Spinal cord (tissue), 10 donors: ENCODE data around the gene UVRAG. TPM values are rescaled to one million over a fixed set of nuclear protein-coding genes. Genes with fewer than 3 reads are reported as not detected.
"Not testable (repeated sequence)": the region's sequence is repeated elsewhere in the genome, so short reads cannot be mapped to it uniquely, and the experiment has no call there.

Experiments
- DNase-seq, 6 donors: peaks; one replicate each; pipeline versions ENCODE4 v3.0.0 to v3.0.0-alpha.2; 2013 to 2015; ENCODE audit warnings: low spot score in 6 of 6, low read depth in 4 of 6
- H3K27ac ChIP-seq: one replicate; pipeline ENCODE4 v1.5.1; 2013; ENCODE audit warnings: low read depth, low read length, control low read depth
- H3K27me3 ChIP-seq: one replicate; pipeline ENCODE4 v1.6.1; 2013; ENCODE audit warnings: low read length; ENCODE audit not compliant: control insufficient read depth, insufficient read depth
- H3K36me3 ChIP-seq: one replicate; pipeline ENCODE4 v1.6.1; 2013; ENCODE audit warnings: low read length; ENCODE audit not compliant: control insufficient read depth, insufficient read depth
- H3K4me1 ChIP-seq: one replicate; pipeline ENCODE4 v1.6.1; 2013; ENCODE audit warnings: low read length; ENCODE audit not compliant: control insufficient read depth, insufficient read depth
- H3K4me3 ChIP-seq: one replicate; pipeline ENCODE4 v1.5.1; 2013; ENCODE audit warnings: low read depth, low read length, control low read depth
- H3K9me3 ChIP-seq: one replicate; pipeline ENCODE4 v1.6.1; 2013; ENCODE audit warnings: low read length; ENCODE audit not compliant: control insufficient read depth, insufficient read depth
- WGBS: methylation state at CpG from one replicate; pipeline ENCODE4 v1.1.5; 2013; ENCODE audit warnings: missing lambda C conversion rate; ENCODE audit not compliant: insufficient coverage; 5-methylcytosine and 5-hydroxymethylcytosine counted together
- polyA plus RNA-seq, 2 donors: library from polyadenylated mRNA; unstranded; fragments of 120-200 nt; gene quantifications; one replicate each; pipeline ENCODE4 v1.2.1, GENCODE V29; 2013; ENCODE audit not compliant: insufficient read length in 2 of 2
- total RNA-seq, 2 donors: library from RNA; depleted of rRNA in 1 of 2; stranded (reverse); fragments of 120-200 nt in 1 of 2; fragments of >200 nt in 1 of 2; gene quantifications; one replicate each; pipeline versions ENCODE4 v1.2.3 to v1.2.4, GENCODE V29; 2013 to 2014
- donor health status: healthy.

UVRAG gene
- total and polyA plus RNA-seq, 4 donors: 17.8 to 40.8 (median 22.3) TPM

DNA sequence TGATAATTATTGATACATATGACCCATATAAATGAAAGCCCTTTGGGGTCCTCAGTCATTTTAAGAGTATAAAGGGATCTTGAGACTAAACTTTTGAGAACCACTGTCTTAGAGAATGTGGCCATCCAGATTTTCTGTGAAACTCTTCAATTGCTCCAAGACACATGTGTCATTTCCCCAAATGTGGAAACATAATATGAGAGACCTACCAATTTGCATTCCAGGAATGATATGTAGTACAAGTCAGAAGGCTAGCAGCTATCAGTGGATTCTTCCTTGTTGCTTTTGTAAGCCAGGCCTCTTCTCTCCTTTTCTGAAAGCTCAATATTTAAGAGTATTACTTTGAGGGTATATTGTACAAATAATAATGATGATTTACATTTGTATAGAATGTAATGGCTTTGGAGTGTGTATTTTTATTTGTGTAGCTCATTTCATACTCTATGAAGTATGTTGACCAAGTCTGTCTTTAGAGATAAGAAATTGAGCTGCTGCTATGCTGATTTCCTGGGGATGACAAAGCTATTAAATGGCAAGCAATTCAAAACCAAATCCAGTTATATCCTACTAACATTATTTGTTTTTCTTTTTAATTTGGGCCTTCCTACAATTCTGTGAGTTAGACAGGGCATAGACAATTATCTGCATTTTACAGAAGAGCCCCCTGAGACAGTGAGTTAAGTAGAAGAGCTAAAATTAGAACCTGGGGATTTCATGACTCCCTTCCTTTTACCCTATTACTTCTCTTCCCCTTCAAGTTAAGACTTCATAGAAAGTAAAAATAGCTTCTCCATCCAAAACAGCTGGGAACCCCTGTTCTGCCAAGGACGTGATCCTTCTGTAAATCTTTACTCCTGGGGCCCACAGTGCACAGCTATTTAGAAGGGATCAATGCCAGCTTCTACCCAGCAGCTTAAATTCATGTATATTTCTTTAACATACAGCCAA lies 259.4 kb downstream of the UVRAG start:
- WGBS: 33% methylated on average over 1 of the region's 1 CpG
- Histone ChIP-seq H3K36me3 (no peaks in the 10 kb centered on the region), H3K27me3 (no peaks in the 10 kb centered on the region), H3K9me3 (no peaks in the 10 kb centered on the region), H3K4me3 (no peak overlapping the region), H3K4me1 (no peaks in the 10 kb centered on the region), H3K27ac (peak overlapping the region; percentile 45)
- DNase-seq: peak in 2 of 6 donors; percentile 33 to 66

DNA sequence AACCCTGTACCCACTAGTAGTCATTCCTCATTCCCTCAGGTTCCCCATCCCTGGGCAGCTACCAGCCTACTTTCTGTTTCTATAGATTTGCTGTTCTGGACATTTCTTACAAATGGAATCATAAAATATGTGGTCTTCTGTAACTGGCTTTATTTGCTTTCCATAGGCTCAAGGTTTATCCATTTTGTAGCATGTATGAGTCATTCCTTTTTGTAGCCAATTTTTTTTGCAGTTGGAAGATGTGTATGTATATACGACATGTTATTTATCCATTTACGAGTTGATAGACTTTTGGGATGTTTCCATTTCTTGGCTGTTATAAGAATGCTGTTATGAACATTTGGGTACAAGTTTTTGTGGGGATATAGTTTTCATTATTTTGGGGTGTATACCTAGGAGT lies 260.7 kb downstream of the UVRAG start:
- Histone ChIP-seq H3K4me3 (no peak overlapping the region), H3K4me1 (no peaks in the 10 kb centered on the region), H3K36me3 (no peaks in the 10 kb centered on the region), H3K27ac (no peak overlapping the region), H3K9me3 (no peaks in the 10 kb centered on the region), H3K27me3 (no peaks in the 10 kb centered on the region)
- no peak for DNase-seq
- 100% methylated on average over 2 of the region's 2 CpGs for WGBS

DNA sequence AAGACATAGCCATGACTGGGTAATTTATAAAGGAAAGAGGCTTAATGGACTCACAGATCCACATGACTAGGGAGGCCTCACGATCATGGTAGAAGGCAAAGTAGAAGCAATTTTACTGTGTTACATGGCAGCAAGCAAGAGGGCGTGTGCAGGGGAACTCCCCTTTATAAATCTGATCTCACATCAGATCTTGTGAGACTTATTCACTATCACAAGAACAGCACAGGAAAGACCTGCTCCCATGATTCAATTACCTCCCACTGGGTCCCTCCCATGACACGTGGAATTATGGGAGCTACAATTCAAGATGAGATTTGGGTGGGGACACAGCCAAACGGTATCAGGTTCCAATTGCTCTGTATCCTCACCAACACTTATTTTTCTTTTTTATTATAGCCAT lies 261.2 kb downstream of the UVRAG start:
- no CpG with 5 or more reads among the region's 4 CpGs for WGBS

DNA sequence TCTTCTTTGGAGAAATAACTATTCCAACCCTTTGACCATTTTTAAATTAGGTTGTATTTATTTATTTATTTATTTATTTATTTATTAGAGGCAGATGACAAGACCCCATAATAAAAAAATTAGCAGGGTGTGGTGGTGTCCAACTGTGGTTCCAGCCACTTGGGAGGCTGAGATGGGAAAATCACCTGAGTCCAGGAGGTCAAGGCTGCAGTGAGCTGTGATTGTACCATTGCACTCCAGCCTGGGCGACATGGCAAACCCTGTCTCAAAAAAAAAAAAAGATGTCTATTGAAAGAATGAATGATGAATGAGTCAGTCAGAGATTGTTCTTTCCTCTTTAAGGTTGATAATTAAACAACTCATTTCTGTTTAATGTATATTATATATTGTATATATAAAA lies 261.7 kb downstream of the UVRAG start:
- WGBS: 83% methylated on average over 1 of the region's 1 CpG
- no peak for DNase-seq
- H3K27me3 ChIP-seq: no peaks in the 10 kb centered on the region

More for the DNA sequence above, 261.2 kb downstream of the UVRAG start:
- H3K27me3 ChIP-seq, H3K4me1 ChIP-seq, H3K27ac ChIP-seq, H3K9me3 ChIP-seq, H3K36me3 ChIP-seq, DNase-seq, H3K4me3 ChIP-seq: not testable (repeated sequence)

DNA sequence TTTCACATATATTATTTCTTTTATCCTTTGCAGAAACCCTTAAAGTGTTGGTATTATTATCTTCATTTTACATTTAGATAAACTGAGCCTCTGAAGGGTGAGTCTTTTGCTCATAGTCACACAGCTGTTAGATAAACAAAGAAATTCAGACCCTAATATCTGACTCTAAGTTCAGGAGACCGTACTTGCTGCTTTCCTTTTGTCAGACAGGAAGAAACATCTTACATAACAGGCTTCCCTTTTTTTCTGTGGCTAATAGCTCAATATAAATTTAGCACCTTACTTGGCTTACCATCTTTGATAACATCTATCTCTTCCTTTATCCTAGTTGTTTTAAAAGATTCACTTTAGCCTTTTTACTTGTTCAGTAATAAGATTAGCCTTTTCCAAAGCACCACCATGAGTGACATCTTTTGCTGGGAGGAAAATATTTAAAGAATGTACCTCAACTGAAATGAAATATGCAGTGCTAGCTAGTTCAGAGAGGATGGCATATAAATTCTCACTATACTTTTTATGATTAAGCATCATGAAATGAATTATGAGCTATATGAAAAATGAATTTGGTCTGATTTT lies 262.7 kb downstream of the UVRAG start:
- Histone ChIP-seq H3K4me3 (no peak overlapping the region), H3K27ac (no peak overlapping the region), H3K27me3 (no peaks in the 10 kb centered on the region), H3K4me1 (no peaks in the 10 kb centered on the region), H3K9me3 (no peaks in the 10 kb centered on the region), H3K36me3 (no peaks in the 10 kb centered on the region)
- DNase-seq: no peak
- WGBS: 78% methylated on average over 1 of the region's 1 CpG

More for the DNA sequence above, 261.7 kb downstream of the UVRAG start:
- no peaks in the 10 kb centered on the region for H3K9me3 ChIP-seq
- no peaks in the 10 kb centered on the region for H3K4me1 ChIP-seq
- H3K36me3 ChIP-seq: no peaks in the 10 kb centered on the region
- H3K4me3 ChIP-seq: no peak overlapping the region
- H3K27ac ChIP-seq: no peak overlapping the region

DNA sequence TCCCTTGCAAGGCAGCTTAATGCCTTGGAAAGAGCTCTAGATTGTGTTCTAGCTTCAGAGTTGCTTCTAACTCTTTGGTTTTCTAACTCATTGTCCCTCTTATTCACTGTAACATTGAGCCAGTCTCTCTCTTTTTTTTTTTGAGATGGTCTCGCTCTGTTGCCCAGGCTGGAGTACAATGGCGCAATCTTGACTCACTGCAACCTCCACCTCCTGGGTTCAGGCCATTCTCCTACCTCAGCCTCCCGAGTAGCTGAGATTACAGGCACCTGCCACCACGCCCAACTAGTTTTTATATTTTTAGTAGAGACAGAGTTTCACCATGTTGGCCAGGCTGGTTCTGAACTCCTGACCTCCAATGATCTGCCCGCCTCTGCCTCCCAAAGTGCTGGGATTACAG lies 266.1 kb downstream of the UVRAG start:
- not testable (repeated sequence) for H3K9me3 ChIP-seq, H3K4me1 ChIP-seq, H3K36me3 ChIP-seq, DNase-seq, H3K27me3 ChIP-seq, H3K4me3 ChIP-seq, H3K27ac ChIP-seq
- no CpG with 5 or more reads among the region's 5 CpGs for WGBS

DNA sequence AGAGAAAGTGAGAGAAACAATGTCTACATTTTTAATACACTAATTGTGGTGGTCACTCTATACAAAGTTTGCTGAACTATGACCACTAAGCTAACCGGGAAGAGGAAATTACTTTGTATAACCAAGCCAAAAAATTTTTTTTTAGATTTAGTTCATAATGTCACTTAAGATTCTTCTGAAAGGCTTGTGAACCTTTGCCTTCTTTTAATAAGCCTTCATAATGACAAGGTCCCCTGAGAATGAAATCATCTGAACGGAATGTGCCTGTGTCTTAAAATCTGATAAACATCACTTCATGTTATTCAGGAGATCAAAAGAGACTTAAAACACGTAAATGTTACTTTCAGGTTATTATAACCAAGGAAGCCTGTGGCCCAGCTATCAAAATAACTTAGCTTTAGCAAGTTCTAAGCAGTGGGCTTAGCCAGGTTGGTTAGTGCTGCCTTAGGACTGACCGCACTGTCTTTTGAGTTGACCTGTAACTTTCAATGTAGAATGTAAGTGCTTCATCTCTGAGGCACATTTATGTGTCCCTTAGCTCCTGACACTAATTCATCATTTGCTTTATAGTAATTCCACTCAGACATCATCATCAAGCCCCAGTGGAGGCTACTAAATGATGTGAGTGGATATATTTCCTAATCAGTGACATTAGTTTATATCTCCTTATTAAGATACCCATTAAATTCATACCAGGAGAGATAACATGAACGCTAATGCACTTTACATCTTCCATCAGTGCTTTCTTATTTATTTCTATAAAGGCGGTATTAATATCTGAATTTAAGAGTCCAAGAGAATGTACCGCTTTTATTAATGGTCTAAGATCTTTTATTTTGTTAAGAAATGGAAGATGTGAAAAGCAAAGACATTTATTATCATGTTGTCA lies 268.8 kb downstream of the UVRAG start:
- no peak overlapping the region for H3K27ac ChIP-seq
- peak in 1 of 6 donors; percentile 31 for DNase-seq
- H3K27me3 ChIP-seq: no peaks in the 10 kb centered on the region
- H3K4me3 ChIP-seq: no peak overlapping the region
- WGBS: 60% methylated on average over 2 of the region's 7 CpGs
- peaks cover 5% of the 10 kb centered on the region for H3K4me1 ChIP-seq
- H3K9me3 ChIP-seq: no peaks in the 10 kb centered on the region
- no peaks in the 10 kb centered on the region for H3K36me3 ChIP-seq

DNA sequence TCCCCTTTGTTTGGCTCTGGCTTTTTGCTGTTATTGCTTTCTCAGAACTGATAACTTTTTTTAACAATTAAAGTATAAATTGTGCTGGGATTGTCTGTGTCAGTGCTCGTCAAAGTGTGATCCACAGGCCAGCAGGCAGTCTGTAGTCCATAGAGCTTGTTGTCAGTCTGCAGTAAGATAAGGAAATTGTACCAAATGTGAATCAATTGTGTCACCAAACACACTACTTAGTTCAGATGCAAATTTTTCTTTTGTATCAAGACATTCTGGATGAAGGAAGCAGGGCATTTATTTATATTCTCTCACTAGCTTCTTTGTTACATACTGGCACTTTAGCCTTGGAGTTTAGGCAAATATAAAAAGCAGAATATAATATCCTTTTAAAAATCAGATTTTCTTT lies 270.3 kb downstream of the UVRAG start:
- H3K36me3 ChIP-seq: no peaks in the 10 kb centered on the region
- DNase-seq: no peak
- H3K27me3 ChIP-seq: no peaks in the 10 kb centered on the region
- no peak overlapping the region for H3K4me3 ChIP-seq
- no peaks in the 10 kb centered on the region for H3K9me3 ChIP-seq
- no peak overlapping the region for H3K27ac ChIP-seq
- H3K4me1 ChIP-seq: peaks cover 5% of the 10 kb centered on the region
- WGBS: no CpG with 5 or more reads among the region's 1 CpG

DNA sequence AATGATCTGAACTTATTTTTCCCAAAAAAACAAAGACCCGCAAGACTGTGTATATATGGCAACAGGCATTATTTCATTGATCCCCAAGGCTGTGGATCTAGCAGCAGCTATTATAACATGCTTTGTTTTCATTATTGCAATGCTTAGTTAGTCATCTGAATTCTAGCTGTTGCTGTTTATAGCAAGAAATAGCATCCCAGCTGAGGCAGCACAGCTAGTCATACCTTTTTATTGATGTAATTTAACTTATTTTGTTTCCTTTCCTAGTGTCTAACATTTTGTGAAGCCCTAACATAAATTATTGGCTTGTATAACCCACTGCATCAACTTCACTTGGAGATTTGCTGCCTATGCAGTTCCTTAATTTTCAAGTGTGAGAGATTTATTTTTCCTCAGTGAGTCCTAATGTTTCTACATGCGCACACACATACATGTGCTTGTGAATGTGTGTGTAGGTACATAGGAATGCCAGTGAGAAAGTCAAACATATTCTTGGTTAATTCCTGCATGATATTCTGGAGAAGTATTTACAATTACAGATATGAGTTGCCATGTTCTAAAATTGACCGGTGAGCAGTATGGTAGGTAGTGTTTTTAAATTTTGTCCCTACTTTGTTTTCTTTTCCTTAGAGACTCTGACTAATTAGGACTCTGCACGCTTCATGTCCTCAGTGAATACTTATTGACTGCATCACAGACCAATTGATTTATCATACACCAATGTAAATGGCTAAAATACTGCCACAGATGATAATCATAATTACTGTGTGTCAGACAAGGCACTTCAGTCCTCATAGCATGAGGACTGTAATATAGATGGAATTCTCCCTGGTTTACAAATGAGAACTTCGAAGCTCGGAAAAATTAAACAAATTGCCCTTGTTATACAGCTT lies 272.0 kb downstream of the UVRAG start:
- Histone ChIP-seq H3K27me3 (no peaks in the 10 kb centered on the region), H3K9me3 (peaks cover 2% of the 10 kb centered on the region), H3K4me3 (no peak overlapping the region), H3K36me3 (no peaks in the 10 kb centered on the region), H3K4me1 (peaks cover 5% of the 10 kb centered on the region), H3K27ac (no peak overlapping the region)
- DNase-seq: peak in 1 of 6 donors; percentile 69
- no CpG with 5 or more reads among the region's 6 CpGs for WGBS
